H1 (cell line): ENCODE measurements around the gene GALK1. TPM values are rescaled to one million over a fixed set of nuclear protein-coding genes. Genes with fewer than 3 reads are reported as not detected.

ENCODE experiments used
- CTCF ChIA-PET: fragments of 300-600 bp; sonication (Branson Sonifier 250); formaldehyde crosslinking; loops from one replicate; lab custom pipeline; 2021; ENCODE audit not compliant: partially characterized antibody; lab: Charles Lee
- POLR2A ChIA-PET: fragments of 300-600 bp; sonication (Branson Sonifier 250); formaldehyde crosslinking; loops from one replicate; lab custom pipeline; 2021; ENCODE audit warnings: inconsistent platforms; ENCODE audit not compliant: partially characterized antibody; lab: Charles Lee
- DNase-seq, 2 experiments: peaks; one replicate each; pipeline versions ENCODE4 v3.0.0 to v3.0.0-alpha.2; 2010 to 2022; ENCODE audit warnings: low spot score in 2 of 2, low read depth in 1 of 2, mixed read lengths in 1 of 2
- FAIRE-seq: peaks from 2 replicates; lab custom pipeline; 2011; peaks lifted over from hg19 to GRCh38; lab: Jason Lieb, UNC
- H2AFZ ChIP-seq: 2 replicates; pipeline ENCODE4 v1.8.1; 2012; ENCODE audit warnings: low read length, inconsistent platforms
- H2AK5ac ChIP-seq: 2 replicates; pipeline ENCODE4 v1.6.1; 2013; ENCODE audit warnings: low read depth, low read length
- H2BK120ac ChIP-seq: replicated peaks from 2 replicates; pipeline ENCODE3; 2013; ENCODE audit warnings: low read depth, low read length, inconsistent platforms
- H2BK12ac ChIP-seq: 2 replicates; pipeline ENCODE4 v1.6.1; 2013; ENCODE audit warnings: low read depth, low read length
- H2BK15ac ChIP-seq: 2 replicates; pipeline ENCODE4 v1.6.1; 2013; ENCODE audit warnings: low read length
- H2BK20ac ChIP-seq: 2 replicates; pipeline ENCODE4 v1.6.1; 2013; ENCODE audit warnings: low read length
- H2BK5ac ChIP-seq: 2 replicates; pipeline ENCODE4 v1.6.1; 2013; ENCODE audit warnings: low read depth, low read length
- H3K14ac ChIP-seq: 2 replicates; pipeline ENCODE4 v1.6.1; 2013; ENCODE audit warnings: inconsistent platforms; ENCODE audit not compliant: insufficient read length
- H3K18ac ChIP-seq: 2 replicates; pipeline ENCODE4 v1.6.1; 2013; ENCODE audit warnings: low read length; ENCODE audit errors: extremely low read depth
- H3K23ac ChIP-seq: 2 replicates; pipeline ENCODE4 v1.6.1; 2013; ENCODE audit warnings: inconsistent platforms; ENCODE audit not compliant: insufficient read length
- H3K23me2 ChIP-seq: 2 replicates; pipeline ENCODE4 v1.6.1; 2013; ENCODE audit warnings: low read depth, low read length
- H3K27ac ChIP-seq: 2 replicates; pipeline ENCODE4 v1.6.1; 2011; ENCODE audit warnings: low read depth, low read length, inconsistent platforms
- H3K27me3 ChIP-seq, 4 experiments: replicated peaks in 1 of 4; 1 replicate in 1 of 4; 2 replicates in 3 of 4; pipeline versions ENCODE4 v1.6.1 to v1.8.1; 2011 to 2013; ENCODE audit warnings: low read length in 3 of 4, mild to moderate bottlenecking in 3 of 4, inconsistent platforms in 2 of 4, mixed read lengths in 2 of 4, moderate library complexity in 1 of 4; ENCODE audit not compliant: control insufficient read depth in 3 of 4, insufficient read depth in 3 of 4; ENCODE audit errors: extremely low read depth in 1 of 4
- H3K36me3 ChIP-seq, 4 experiments: 2 replicates each; pipeline versions ENCODE4 v1.6.1 to v1.8.1; 2011 to 2013; ENCODE audit warnings: mild to moderate bottlenecking in 4 of 4, low read length in 3 of 4, moderate library complexity in 2 of 4, control low read depth in 1 of 4, inconsistent platforms in 1 of 4; ENCODE audit not compliant: insufficient read depth in 4 of 4, control insufficient read depth in 2 of 4
- H3K4ac ChIP-seq: replicated peaks from 2 replicates; pipeline ENCODE3; 2013; ENCODE audit warnings: low read length, low read depth, mixed read lengths, inconsistent platforms; ENCODE audit not compliant: insufficient read length
- H3K4me1 ChIP-seq, 4 experiments: replicated peaks in 1 of 4; 1 replicate in 1 of 4; 2 replicates in 3 of 4; pipeline versions ENCODE4 v1.6.1 to v1.8.1; 2011 to 2013; ENCODE audit warnings: low read length in 3 of 4, inconsistent platforms in 2 of 4, mixed read lengths in 1 of 4; ENCODE audit not compliant: insufficient read depth in 4 of 4, control insufficient read depth in 3 of 4
- H3K4me2 ChIP-seq, 2 experiments: 2 replicates each; pipeline versions ENCODE4 v1.6.1 to v1.8.1; 2011 to 2013; ENCODE audit warnings: low read depth in 2 of 2, low read length in 2 of 2, control low read depth in 1 of 2, inconsistent platforms in 1 of 2, mild to moderate bottlenecking in 1 of 2; ENCODE audit not compliant: insufficient read depth in 1 of 2
- H3K4me3 ChIP-seq, 4 experiments: fragments of 200-600, 300-600 bp in 1 of 4; sonication (generic), shearing (Covaris generic), sonication (Bioruptor Twin) in 1 of 4; 2 replicates each; pipeline versions ENCODE4 v1.5.1 to v1.8.1; 2011 to 2016; ENCODE audit warnings: low read length in 4 of 4, low read depth in 3 of 4, control low read depth in 2 of 4, inconsistent platforms in 2 of 4, mild to moderate bottlenecking in 2 of 4, mixed read lengths in 1 of 4, moderate library complexity in 1 of 4; ENCODE audit not compliant: insufficient read depth in 2 of 4; ENCODE audit errors: extremely low read depth in 1 of 4
- H3K56ac ChIP-seq: replicated peaks from 2 replicates; pipeline ENCODE3; 2013; ENCODE audit warnings: low read depth, mild to moderate bottlenecking, mixed read lengths, low read length, inconsistent platforms; ENCODE audit not compliant: insufficient read length
- H3K79me1 ChIP-seq: 2 replicates; pipeline ENCODE4 v1.6.1; 2013; ENCODE audit warnings: low read depth, low read length, control low read depth
- H3K79me2 ChIP-seq, 2 experiments: 2 replicates each; pipeline versions ENCODE4 v1.6.1 to v1.8.1; 2012 to 2013; ENCODE audit warnings: low read length in 2 of 2, mild to moderate bottlenecking in 2 of 2, inconsistent platforms in 1 of 2; ENCODE audit not compliant: insufficient read depth in 2 of 2, control insufficient read depth in 1 of 2
- H3K9ac ChIP-seq, 4 experiments: replicated peaks in 1 of 4; 1 replicate in 1 of 4; 2 replicates in 3 of 4; pipeline versions ENCODE4 v1.6.1 to v1.8.1; 2011 to 2013; ENCODE audit warnings: low read depth in 3 of 4, low read length in 3 of 4, control low read depth in 2 of 4, mild to moderate bottlenecking in 2 of 4, moderate library complexity in 2 of 4, inconsistent platforms in 1 of 4; ENCODE audit errors: extremely low read depth in 1 of 4
- H3K9me3 ChIP-seq, 2 experiments: 2 replicates each; pipeline versions ENCODE4 v1.6.1 to v1.8.1; 2012 to 2013; ENCODE audit warnings: mild to moderate bottlenecking in 2 of 2, moderate library complexity in 2 of 2, control low read depth in 1 of 2, inconsistent platforms in 1 of 2, low read depth in 1 of 2, low read length in 1 of 2, mixed read lengths in 1 of 2; ENCODE audit not compliant: insufficient read depth in 2 of 2
- H4K20me1 ChIP-seq, 2 experiments: replicated peaks in 1 of 2; 2 replicates each; pipeline versions ENCODE3 to v1.8.1; 2011 to 2013; ENCODE audit warnings: inconsistent platforms in 2 of 2, low read length in 2 of 2, mild to moderate bottlenecking in 1 of 2; ENCODE audit not compliant: insufficient read depth in 2 of 2, control insufficient read depth in 1 of 2
- H4K5ac ChIP-seq: 2 replicates; pipeline ENCODE4 v1.6.1; 2013; ENCODE audit warnings: low read length, low read depth, mixed read lengths, inconsistent platforms; ENCODE audit not compliant: insufficient read length
- H4K8ac ChIP-seq: 2 replicates; pipeline ENCODE4 v1.8.0; 2013; ENCODE audit warnings: mild to moderate bottlenecking, moderate library complexity, low read length, inconsistent platforms; ENCODE audit not compliant: insufficient read depth; ENCODE audit errors: extremely low read depth
- H4K91ac ChIP-seq: replicated peaks from 2 replicates; pipeline ENCODE3; 2013; ENCODE audit warnings: low read length, mixed read lengths, inconsistent platforms; ENCODE audit not compliant: insufficient read length
- BACH1 ChIP-seq: IDR thresholded peaks from 2 replicates; pipeline ENCODE4 v1.6.1; 2012; ENCODE audit warnings: low read length, improper control_type of control experiment
- CBX5 ChIP-seq: fragments of 300-800, 300-1000 bp; sonication (generic); IDR thresholded peaks from 2 replicates; pipeline ENCODE4 v1.7.1; 2016; ENCODE audit warnings: antibody characterized with exemption, low read length, low read depth
- CTBP2 ChIP-seq: IDR thresholded peaks from 2 replicates; pipeline ENCODE4 v1.7.0; 2011; ENCODE audit warnings: borderline replicate concordance, mild to moderate bottlenecking, moderate library complexity, mixed read lengths, low read length; ENCODE audit not compliant: insufficient read depth, insufficient read length
- EP300 ChIP-seq, 2 experiments: IDR thresholded peaks; 1 replicate in 1 of 2; 2 replicates in 1 of 2; pipeline ENCODE4 v1.6.1; 2011 to 2012; ENCODE audit warnings: low read depth in 2 of 2, low read length in 2 of 2, mild to moderate bottlenecking in 2 of 2, borderline replicate concordance in 1 of 2, inconsistent platforms in 1 of 2, moderate library complexity in 1 of 2
- HDAC2 ChIP-seq, 2 experiments: fragments of 300-600 bp in 1 of 2; sonication (generic) in 1 of 2; IDR thresholded peaks; 2 replicates each; pipeline ENCODE4 v1.6.1; 2011 to 2012; ENCODE audit warnings: low read depth in 2 of 2, low read length in 2 of 2, mild to moderate bottlenecking in 2 of 2, moderate library complexity in 2 of 2, borderline replicate concordance in 1 of 2, inconsistent platforms in 1 of 2
- HDAC6 ChIP-seq: IDR thresholded peaks from one replicate; pipeline ENCODE4 v1.7.1; 2012; ENCODE audit warnings: low read depth, mild to moderate bottlenecking, inconsistent platforms, low read length, moderate library complexity
- NANOG ChIP-seq: IDR thresholded peaks from 2 replicates; pipeline ENCODE4 v1.6.1; 2011; ENCODE audit warnings: low read length, low read depth, mild to moderate bottlenecking, inconsistent platforms; ENCODE audit not compliant: insufficient read depth, poor library complexity, severe bottlenecking
- RAD21 ChIP-seq, 2 experiments: IDR thresholded peaks in 1 of 2; conservative IDR thresholded peaks in 1 of 2; 2 replicates each; pipeline ENCODE4 v1.6.1; 2011; ENCODE audit warnings: low read depth in 2 of 2, low read length in 2 of 2, improper control_type of control experiment in 1 of 2, inconsistent platforms in 1 of 2, mild to moderate bottlenecking in 1 of 2, moderate library complexity in 1 of 2
- SIX5 ChIP-seq: IDR thresholded peaks from 2 replicates; pipeline ENCODE4 v1.6.1; 2011; ENCODE audit warnings: mild to moderate bottlenecking, low read depth, low read length
- SP4 ChIP-seq: IDR thresholded peaks from 2 replicates; pipeline ENCODE4 v1.6.1; 2012; ENCODE audit warnings: low read length, inconsistent platforms
- TAF1 ChIP-seq: IDR thresholded peaks from 2 replicates; pipeline ENCODE4 v1.6.1; 2011; ENCODE audit warnings: mild to moderate bottlenecking, low read depth, low read length
- WGBS, 2 experiments: shearing (Covaris generic) in 1 of 2; methylation state at CpG; one replicate each; pipeline versions ENCODE4 v1.1.6 to v1.1.7; 2013 to 2015; ENCODE audit warnings: low lambda C conversion rate in 2 of 2, mixed read lengths in 2 of 2, inconsistent platforms in 1 of 2, low coverage in 1 of 2, missing lambda C conversion rate in 1 of 2; ENCODE audit not compliant: insufficient replicate concordance in 2 of 2, insufficient coverage in 1 of 2, insufficient read length in 1 of 2; ENCODE audit errors: extremely low coverage in 1 of 2, missing lambda C conversion rate in 1 of 2; 5-methylcytosine and 5-hydroxymethylcytosine counted together
- polyA plus RNA-seq, 7 experiments: library from polyadenylated mRNA; depleted of rRNA in 3 of 7; stranded (reverse) in 5 of 7; unstranded in 2 of 7; fragments of >200 nt in 5 of 7; fragments of 200-250 nt in 2 of 7; gene quantifications; 1 replicate in 5 of 7; 2 replicates in 1 of 7; 4 replicates in 1 of 7; pipeline versions ENCODE4 v1.2.1 to v1.2.3, GENCODE V29; 2011 to 2013; ENCODE audit warnings: missing spikeins in 2 of 7, mixed read lengths in 2 of 7
- total RNA-seq: library from RNA; stranded (reverse); fragmentation: NEBNext Ultra II Directional; extraction: Animal tissue kit (Norgen Biotek cat#: 25700); gene quantifications from 2 replicates; pipeline ENCODE4 v1.2.1, GENCODE V29; 2021

GALK1 gene
- total and polyA plus RNA-seq, 2 of the 8 experiments (the other 6 are each of a cell fraction or from before 2014, with no cell fraction given), result 34.1 to 47.9 TPM

DNA sequence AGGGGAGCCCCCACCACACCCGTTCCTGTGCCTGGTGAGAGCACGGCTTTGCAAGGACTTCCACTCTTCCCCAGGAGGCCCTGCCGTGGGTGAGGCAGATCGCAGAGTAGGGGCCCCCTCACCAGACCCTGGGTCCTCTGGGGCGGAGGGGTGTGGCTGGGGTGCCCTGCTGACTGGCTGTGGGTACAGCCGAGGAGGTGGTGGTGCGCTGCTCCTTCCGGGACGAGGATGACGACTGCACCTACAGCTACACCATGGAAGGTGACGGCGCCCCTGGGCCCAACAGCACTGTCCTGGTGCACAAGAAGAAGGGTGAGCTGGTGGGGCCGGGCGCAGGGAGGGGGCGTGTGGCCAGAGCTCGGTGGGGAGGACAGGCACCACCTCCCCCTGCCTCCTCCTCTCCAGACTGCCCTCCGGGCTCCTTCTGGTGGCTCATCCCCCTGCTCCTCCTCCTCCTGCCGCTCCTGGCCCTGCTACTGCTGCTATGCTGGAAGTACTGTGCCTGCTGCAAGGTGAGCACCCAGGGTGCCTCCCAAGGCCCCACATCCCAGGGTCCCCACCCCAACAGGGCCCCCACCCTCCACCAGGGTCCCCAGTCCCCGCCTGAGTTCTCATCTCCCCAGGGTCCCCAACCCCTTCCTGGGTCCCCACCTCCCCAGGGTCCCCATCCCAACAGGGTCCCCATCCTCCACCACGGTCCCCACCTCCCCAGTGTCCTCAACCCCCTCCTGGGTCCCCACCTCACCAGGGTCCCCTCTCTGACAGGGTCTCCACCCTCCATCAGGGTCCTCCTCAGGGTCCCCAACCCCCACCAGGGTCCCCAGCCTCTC is 27.6 kb downstream of the GALK1 start:
- Histone ChIP-seq H3K27ac (no peak overlapping the region), H3K23me2 (no peaks in the 10 kb centered on the region), H3K27me3 (no peaks in the 10 kb centered on the region), H2BK15ac (no peak overlapping the region), H3K23ac (no peak overlapping the region), H2AFZ (no peak overlapping the region), H4K5ac (no peak overlapping the region), H3K18ac (no peak overlapping the region), H3K79me2 (no peaks in the 10 kb centered on the region), H3K9ac (no peak overlapping the region), H3K4me1 (no peaks in the 10 kb centered on the region), H3K56ac (no peak overlapping the region), H2BK5ac (no peak overlapping the region), H3K79me1 (no peaks in the 10 kb centered on the region), H2AK5ac (no peak overlapping the region), H2BK12ac (no peak overlapping the region), H3K4me2 (no peak overlapping the region), H2BK120ac (no peak overlapping the region), H4K20me1 (peaks cover 0 to 2% of the 10 kb centered on the region in 2 experiments), H4K91ac (no peak overlapping the region), H3K36me3 (no peaks in the 10 kb centered on the region), H2BK20ac (no peak overlapping the region), H4K8ac (no peak overlapping the region), H3K9me3 (no peaks in the 10 kb centered on the region), H3K14ac (no peak overlapping the region), H3K4ac (no peak overlapping the region), H3K4me3 (no peak overlapping the region)
- POLR2A ChIA-PET, result interaction anchor here (0.6 to 1.2 kb wide), 7 partner anchors 7 to 68 kb away, joined by 3 to 5 read pairs (median 3); no protein-coding TSS in a partner anchor
- WGBS, 2 experiments, result 90% methylated on average over 12 of the region's 20 CpGs; no CpG with 5 or more reads in 1 of the 2 experiments
- DNase-seq (no peak), FAIRE-seq (no peak)
- CTCF ChIA-PET, result interaction anchor here (0.6 to 8.1 kb wide), 17 partner anchors 11 to 724 kb away, joined by 3 to 98 read pairs (median 3); partner anchors contain the start of genes ITGB4 and SMIM5
- no peak for TF ChIP-seq RAD21 (IDR thresholded peaks at IDR 0.05 in 1 of 2, conservative IDR thresholded peaks at IDR 0.05 in 1 of 2; ENCODE audit: low read depth in 2 of 2, low read length in 2 of 2)
- TF ChIP-seq CTBP2, result no peak
- no peak for TF ChIP-seq CBX5
- no peak for TF ChIP-seq NANOG
- no peak for TF ChIP-seq SP4
- TF ChIP-seq HDAC2 (IDR thresholded peaks at IDR 0.05; ENCODE audit: borderline replicate concordance in 1 of 2, low read depth in 2 of 2, low read length in 2 of 2), result no peak
- no peak for TF ChIP-seq TAF1
- TF ChIP-seq BACH1, result no peak
- no peak for TF ChIP-seq SIX5
- TF ChIP-seq HDAC6, result no peak
- no peak for TF ChIP-seq EP300 (IDR thresholded peaks at IDR 0.05; ENCODE audit: borderline replicate concordance in 1 of 2, low read depth in 2 of 2, low read length in 2 of 2)
